ENCODE data around the gene PCA3. TPM values are rescaled to one million over a fixed set of nuclear protein-coding genes. Genes with fewer than 3 reads are reported as not detected.

PCA3 gene
- total RNA-seq, 1 donor from 2014 or later: 0.18 TPM

GRCh38 chr9:76751001-76751400, 13.2 kb upstream of the PCA3 start:
- intact Hi-C loops (cut with DNase I): no loop called here
- ATAC-seq: no peak
- DNase-seq (ENCODE audit: low spot score): no peak

GRCh38 chr9:76756268-76756640, 8.0 kb upstream of the PCA3 start:
- ATAC-seq (no peak), DNase-seq (ENCODE audit: low spot score) (no peak)
- intact Hi-C loops (cut with DNase I): no loop called here

GRCh38 chr9:76756941-76757673, 7.1 kb upstream of the PCA3 start:
- intact Hi-C loops (cut with DNase I): no loop called here
- DNase-seq (ENCODE audit: low spot score) (no peak), ATAC-seq (no peak)

- DNase-seq (ENCODE audit: low spot score) (no peak), ATAC-seq (no peak)
- intact Hi-C loops (cut with DNase I): no loop called here
Measured at GRCh38 chr9:76758476-76758875, 5.8 kb upstream of the PCA3 start.

- DNase-seq (ENCODE audit: low spot score) (no peak), ATAC-seq (no peak)
- intact Hi-C loops (cut with DNase I): no loop called here
Measured at GRCh38 chr9:76759732-76760131, 4.5 kb upstream of the PCA3 start.

- DNase-seq (ENCODE audit: low spot score) (no peak), ATAC-seq (no peak)
- intact Hi-C loops (cut with DNase I): no loop called here
Measured at GRCh38 chr9:76761448-76761847, 2.8 kb upstream of the PCA3 start.

GRCh38 chr9:76766126-76766525, 1.9 kb downstream of the PCA3 start:
- intact Hi-C loops (cut with DNase I): no loop called here
- ATAC-seq: no peak
- DNase-seq (ENCODE audit: low spot score): no peak

GRCh38 chr9:76772686-76773445, 8.6 kb downstream of the PCA3 start:
- no peak for ATAC-seq
- intact Hi-C loops (cut with DNase I): no loop called here
- DNase-seq (ENCODE audit: low spot score): no peak

GRCh38 chr9:76784881-76785280, 20.6 kb downstream of the PCA3 start:
- intact Hi-C loops (cut with DNase I): no loop called here

GRCh38 chr9:76785501-76785900, 21.3 kb downstream of the PCA3 start:
- DNase-seq (ENCODE audit: low spot score) (no peak), ATAC-seq (no peak)
- intact Hi-C loops (cut with DNase I): no loop called here

More at GRCh38 chr9:76784881-76785280, 20.6 kb downstream of the PCA3 start:
- ATAC-seq (no peak), DNase-seq (ENCODE audit: low spot score) (no peak)

GRCh38 chr9:76787677-76788076, 23.4 kb downstream of the PCA3 start:
- no peak for ATAC-seq
- intact Hi-C loops (cut with DNase I): no loop called here

GRCh38 chr9:76789840-76790239, 25.6 kb downstream of the PCA3 start:
- ATAC-seq (no peak), DNase-seq (ENCODE audit: low spot score) (no peak)
- intact Hi-C loops (cut with DNase I): no loop called here

More at GRCh38 chr9:76787677-76788076, 23.4 kb downstream of the PCA3 start:
- no peak for DNase-seq (ENCODE audit: low spot score)

GRCh38 chr9:76793784-76794431, 29.7 kb downstream of the PCA3 start:
- ATAC-seq (no peak), DNase-seq (ENCODE audit: low spot score) (no peak)
- intact Hi-C loops (cut with DNase I): no loop called here

- no peak for DNase-seq (ENCODE audit: low spot score)
- ATAC-seq: no peak
- intact Hi-C loops (cut with DNase I): no loop called here
Measured at GRCh38 chr9:76796296-76796695, 32.1 kb downstream of the PCA3 start.

GRCh38 chr9:76798527-76798926, 34.3 kb downstream of the PCA3 start:
- intact Hi-C loops (cut with DNase I): no loop called here
- ATAC-seq: no peak
- no peak for DNase-seq (ENCODE audit: low spot score)

- intact Hi-C loops (cut with DNase I): no loop called here
- no peak for ATAC-seq
- no peak for DNase-seq (ENCODE audit: low spot score)
Measured at GRCh38 chr9:76799473-76799872, 35.2 kb downstream of the PCA3 start.

GRCh38 chr9:76800901-76801300, 36.7 kb downstream of the PCA3 start:
- DNase-seq (ENCODE audit: low spot score) (no peak), ATAC-seq (no peak)
- intact Hi-C loops (cut with DNase I): no loop called here

- DNase-seq (ENCODE audit: low spot score) (no peak), ATAC-seq (no peak)
- intact Hi-C loops (cut with DNase I): no loop called here
Measured at GRCh38 chr9:76803083-76803482, 38.8 kb downstream of the PCA3 start.

- ATAC-seq (no peak), DNase-seq (ENCODE audit: low spot score) (no peak)
- intact Hi-C loops (cut with DNase I): no loop called here
Measured at GRCh38 chr9:76803762-76804161, 39.5 kb downstream of the PCA3 start.

GRCh38 chr9:76808636-76809035, 44.4 kb downstream of the PCA3 start:
- ATAC-seq: no peak
- DNase-seq (ENCODE audit: low spot score): no peak
- intact Hi-C loops (cut with DNase I): no loop called here

All from sciatic nerve (tissue), 2 donors.